ENCODE data around the gene LIPK. TPM values are rescaled to one million over a fixed set of nuclear protein-coding genes. Genes with fewer than 3 reads are reported as not detected.

Gene LIPK
- total RNA-seq, 1 donor from 2014 or later = not detected

GRCh38 chr10:88765816-88766215 lies 59.8 kb downstream of the LIPK start:
- intact Hi-C loops (cut with DNase I) = no loop called here
- DNase-seq (ENCODE audit: low spot score) = no peak

- intact Hi-C loops (cut with DNase I) = no loop called here
- DNase-seq (ENCODE audit: low spot score) = no peak
These were observed 63.3 kb downstream of the LIPK start for GRCh38 chr10:88769384-88769783.

GRCh38 chr10:88781206-88781605 lies 75.2 kb downstream of the LIPK start:
- intact Hi-C loops (cut with DNase I) = no loop called here

GRCh38 chr10:88782222-88782621 lies 76.2 kb downstream of the LIPK start:
- intact Hi-C loops (cut with DNase I) = no loop called here
- DNase-seq (ENCODE audit: low spot score) = no peak

More at GRCh38 chr10:88781206-88781605, 75.2 kb downstream of the LIPK start:
- DNase-seq (ENCODE audit: low spot score) = no peak

- intact Hi-C loops (cut with DNase I) = no loop called here
- no peak for DNase-seq (ENCODE audit: low spot score)
These were observed 77.7 kb downstream of the LIPK start for GRCh38 chr10:88783724-88784123.

GRCh38 chr10:88786032-88786770 lies 80.2 kb downstream of the LIPK start:
- DNase-seq (ENCODE audit: low spot score) = no peak
- intact Hi-C loops (cut with DNase I) = no loop called here

- no peak for DNase-seq (ENCODE audit: low spot score)
- intact Hi-C loops (cut with DNase I) = no loop called here
These were observed 81.4 kb downstream of the LIPK start for GRCh38 chr10:88787463-88787862.

GRCh38 chr10:88788924-88789323 lies 82.9 kb downstream of the LIPK start:
- intact Hi-C loops (cut with DNase I) = no loop called here

GRCh38 chr10:88791924-88792323 lies 85.9 kb downstream of the LIPK start:
- intact Hi-C loops (cut with DNase I) = no loop called here
- DNase-seq (ENCODE audit: low spot score) = no peak

More at GRCh38 chr10:88788924-88789323, 82.9 kb downstream of the LIPK start:
- DNase-seq (ENCODE audit: low spot score) = no peak

GRCh38 chr10:88792661-88793060 lies 86.6 kb downstream of the LIPK start:
- peak; percentile 78 for DNase-seq (ENCODE audit: low spot score)
- intact Hi-C loops (cut with DNase I) = no loop called here

GRCh38 chr10:88793712-88794299 lies 87.8 kb downstream of the LIPK start:
- intact Hi-C loops (cut with DNase I) = no loop called here
- no peak for DNase-seq (ENCODE audit: low spot score)

GRCh38 chr10:88794731-88795130 lies 88.7 kb downstream of the LIPK start:
- no peak for DNase-seq (ENCODE audit: low spot score)
- intact Hi-C loops (cut with DNase I) = no loop called here

- no peak for DNase-seq (ENCODE audit: low spot score)
- intact Hi-C loops (cut with DNase I) = no loop called here
These were observed 94.4 kb downstream of the LIPK start for GRCh38 chr10:88800152-88801125.

Other genes starting within 250 kb of the LIPK start
- gene RNLS, start 122.9 kb upstream of the LIPK start, total RNA-seq = 10.4 TPM
- not detected for gene LIPJ, start 119.5 kb upstream of the LIPK start, total RNA-seq
- gene LIPF, start 41.8 kb upstream of the LIPK start, total RNA-seq = not detected
- gene LIPN, start 53.8 kb downstream of the LIPK start, total RNA-seq = not detected
- not detected for gene LIPM, start 96.5 kb downstream of the LIPK start, total RNA-seq
- gene ANKRD22, start 145.6 kb downstream of the LIPK start, total RNA-seq = 0.13 TPM
- gene STAMBPL1, start 174.0 kb downstream of the LIPK start, total RNA-seq = 2.9 TPM
- gene ACTA2, start 246.5 kb downstream of the LIPK start, total RNA-seq = 162 TPM

Data from cardiac septum (tissue), 1 donor.